Measurements from ENCODE around the gene LGALS16. TPM values are rescaled to one million over a fixed set of nuclear protein-coding genes. Genes with fewer than 3 reads are reported as not detected.
"Not testable (repeated sequence)": the region's sequence is repeated elsewhere in the genome, so short reads cannot be mapped to it uniquely, and the experiment has no call there.

Gene LGALS16
- total RNA-seq, 8 experiments from 2014 or later = not detected

- 0 to 60% (median 30%) methylated on average over 2 to 4 of the region's 4 CpGs; no CpG with 5 or more reads in 2 of the 10 experiments for WGBS, 10 experiments
- in situ Hi-C loops (cut with MboI; ENCODE audit: low pct_unique_long_range_greater_than_20kb in 2 of 9, low sequenced_read_pairs in 9 of 9, unreplicated experiment in 9 of 9) = loop anchor here in 3 of 9 experiments (25.0 kb wide), 1 partner anchor 97 kb away; no protein-coding TSS in a partner anchor
These were observed 4.1 kb downstream of the LGALS16 start for GRCh38 chr19:39659791-39660190.

DNA sequence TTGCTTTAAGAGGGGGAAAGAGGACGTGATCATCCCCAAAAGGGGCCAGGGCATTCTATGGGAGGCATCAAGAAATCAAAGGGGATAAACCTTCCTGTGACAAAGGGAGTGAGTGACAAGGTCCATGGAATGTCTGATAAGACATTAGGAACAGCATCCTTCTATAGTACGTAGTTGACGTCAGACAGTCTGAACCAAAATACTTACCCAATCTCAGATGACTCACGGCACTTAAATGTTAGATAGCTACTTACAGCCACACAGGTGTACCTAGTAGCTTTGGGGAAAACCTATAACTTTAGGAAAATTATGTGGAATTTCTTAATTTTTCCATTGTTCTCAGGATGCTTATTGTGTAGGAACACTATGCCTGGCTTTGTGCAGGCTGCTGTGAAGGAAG lies 4.9 kb downstream of the LGALS16 start:
- in situ Hi-C loops (cut with MboI; ENCODE audit: low pct_unique_long_range_greater_than_20kb in 2 of 9, low sequenced_read_pairs in 9 of 9, unreplicated experiment in 9 of 9) = loop anchor here in 3 of 9 experiments (25.0 kb wide), 1 partner anchor 98 kb away; no protein-coding TSS in a partner anchor

More at GRCh38 chr19:39659791-39660190, 4.1 kb downstream of the LGALS16 start:
- Histone ChIP-seq H3K4me1 (replicated peaks in 1 of 2) (no peaks in the 10 kb centered on the region), H3K4me3 (no peak overlapping the region), H3K27ac (no peak overlapping the region)
- ATAC-seq (replicated peaks in 6 of 8) = no peak

GRCh38 chr19:39661565-39661964 lies 5.9 kb downstream of the LGALS16 start:
- no peaks in the 10 kb centered on the region for H3K4me1 ChIP-seq (replicated peaks in 1 of 2)
- in situ Hi-C loops (cut with MboI; ENCODE audit: low pct_unique_long_range_greater_than_20kb in 2 of 9, low sequenced_read_pairs in 9 of 9, unreplicated experiment in 9 of 9) = loop anchor here in 3 of 9 experiments (25.0 kb wide), 1 partner anchor 99 kb away; no protein-coding TSS in a partner anchor
- no peak overlapping the region for H3K27ac ChIP-seq
- H3K4me3 ChIP-seq = no peak overlapping the region
- no peak for ATAC-seq (replicated peaks in 6 of 8)

More for the DNA sequence above, 4.9 kb downstream of the LGALS16 start:
- H3K4me1 ChIP-seq (replicated peaks in 1 of 2) = no peaks in the 10 kb centered on the region
- WGBS, 10 experiments = 0 to 83% (median 42%) methylated on average over 1 to 4 of the region's 4 CpGs; no CpG with 5 or more reads in 2 of the 10 experiments
- no peak for ATAC-seq (replicated peaks in 6 of 8)
- H3K4me3 ChIP-seq = no peak overlapping the region
- H3K27ac ChIP-seq = no peak overlapping the region

- not testable (repeated sequence) for ATAC-seq (replicated peaks in 6 of 8)
These were observed 14.1 kb downstream of the LGALS16 start for GRCh38 chr19:39669860-39670259.

DNA sequence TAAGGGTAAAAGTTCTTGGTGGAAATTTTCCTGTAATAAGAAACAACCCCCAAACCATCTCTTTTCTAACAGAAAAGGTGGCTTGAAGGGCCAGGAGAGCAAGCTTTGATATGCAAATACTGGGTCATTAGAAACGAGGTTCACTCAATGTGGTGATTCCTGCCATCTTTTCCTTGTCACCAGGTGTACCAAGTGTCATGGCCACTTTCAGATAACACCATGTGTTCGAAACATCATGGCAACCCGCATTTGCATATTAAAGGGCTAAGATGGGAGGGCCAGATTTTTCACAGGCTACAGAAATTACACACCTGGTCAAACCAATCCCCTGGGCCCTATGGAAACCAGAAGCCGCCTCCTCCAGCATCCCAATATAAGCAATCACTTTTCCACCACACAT lies 15.3 kb downstream of the LGALS16 start:
- in situ Hi-C loops (cut with MboI; ENCODE audit: low pct_unique_long_range_greater_than_20kb in 2 of 9, low sequenced_read_pairs in 9 of 9, unreplicated experiment in 9 of 9) = loop anchor here in 3 of 9 experiments (25.0 kb wide), 1 partner anchor 109 kb away; no protein-coding TSS in a partner anchor
- no peak for ATAC-seq (replicated peaks in 6 of 8)

More at GRCh38 chr19:39669860-39670259, 14.1 kb downstream of the LGALS16 start:
- H3K27ac ChIP-seq; H3K4me3 ChIP-seq; H3K4me1 ChIP-seq (replicated peaks in 1 of 2): not testable (repeated sequence)
- WGBS, 10 experiments = no CpG with 5 or more reads among the region's 3 CpGs
- in situ Hi-C loops (cut with MboI; ENCODE audit: low pct_unique_long_range_greater_than_20kb in 2 of 9, low sequenced_read_pairs in 9 of 9, unreplicated experiment in 9 of 9) = loop anchor here in 3 of 9 experiments (25.0 kb wide), 1 partner anchor 108 kb away; no protein-coding TSS in a partner anchor

GRCh38 chr19:39671739-39672363 lies 16.1 kb downstream of the LGALS16 start:
- peak in 4 of 8 experiments; percentile 54 to 94 (median 92) for ATAC-seq (replicated peaks in 6 of 8)
- H3K27ac ChIP-seq = no peak overlapping the region
- H3K4me3 ChIP-seq = no peak overlapping the region
- WGBS, 10 experiments = 0 to 21% (median 6%) methylated on average over 2 to 9 of the region's 9 CpGs; no CpG with 5 or more reads in 1 of the 10 experiments
- in situ Hi-C loops (cut with MboI; ENCODE audit: low pct_unique_long_range_greater_than_20kb in 2 of 9, low sequenced_read_pairs in 9 of 9, unreplicated experiment in 9 of 9) = loop anchor here in 3 of 9 experiments (25.0 kb wide), 1 partner anchor 110 kb away; no protein-coding TSS in a partner anchor
- H3K4me1 ChIP-seq (replicated peaks in 1 of 2) = no peaks in the 10 kb centered on the region

More for the DNA sequence above, 15.3 kb downstream of the LGALS16 start:
- Histone ChIP-seq H3K27ac (no peak overlapping the region), H3K4me1 (replicated peaks in 1 of 2) (no peaks in the 10 kb centered on the region), H3K4me3 (no peak overlapping the region)
- 0 to 90% (median 43%) methylated on average over 2 to 4 of the region's 4 CpGs; no CpG with 5 or more reads in 5 of the 10 experiments for WGBS, 10 experiments

DNA sequence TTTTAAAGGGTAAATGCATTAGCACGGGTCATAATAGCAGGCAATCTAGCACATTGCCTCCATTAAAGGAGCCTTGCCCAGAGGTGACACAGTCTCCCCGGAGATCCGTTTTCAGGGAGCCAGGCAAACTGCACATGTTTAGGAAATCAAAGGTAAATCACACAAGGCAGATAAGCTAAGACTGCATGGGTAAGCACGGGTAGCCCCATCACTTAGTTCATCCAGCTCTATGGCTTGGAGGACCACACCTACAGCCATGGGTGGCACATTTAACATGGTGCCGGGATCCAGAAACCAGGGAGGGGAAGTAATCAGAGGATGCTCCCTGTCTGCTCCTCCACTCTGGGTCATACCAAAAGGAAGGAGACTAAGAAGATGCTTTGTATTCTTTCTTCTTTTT lies 16.8 kb downstream of the LGALS16 start:
- no peak for ATAC-seq (replicated peaks in 6 of 8)
- Histone ChIP-seq H3K4me3 (no peak overlapping the region), H3K27ac (no peak overlapping the region), H3K4me1 (replicated peaks in 1 of 2) (no peaks in the 10 kb centered on the region)
- in situ Hi-C loops (cut with MboI; ENCODE audit: low pct_unique_long_range_greater_than_20kb in 2 of 9, low sequenced_read_pairs in 9 of 9, unreplicated experiment in 9 of 9) = loop anchor here in 3 of 9 experiments (25.0 kb wide), 1 partner anchor 110 kb away; no protein-coding TSS in a partner anchor
- WGBS, 10 experiments = 0 to 60% (median 36%) methylated on average over 1 to 4 of the region's 5 CpGs; no CpG with 5 or more reads in 2 of the 10 experiments

GRCh38 chr19:39673862-39674261 lies 18.1 kb downstream of the LGALS16 start:
- in situ Hi-C loops (cut with MboI; ENCODE audit: low pct_unique_long_range_greater_than_20kb in 2 of 9, low sequenced_read_pairs in 9 of 9, unreplicated experiment in 9 of 9) = loop anchor here in 3 of 9 experiments (25.0 kb wide), 1 partner anchor 112 kb away; no protein-coding TSS in a partner anchor
- not testable (repeated sequence) for H3K27ac ChIP-seq; ATAC-seq (replicated peaks in 6 of 8); H3K4me1 ChIP-seq (replicated peaks in 1 of 2); H3K4me3 ChIP-seq
- 0 to 38% (median 0%) methylated on average over 1 of the region's 1 CpG; no CpG with 5 or more reads in 4 of the 10 experiments for WGBS, 10 experiments

- no peaks in the 10 kb centered on the region for H3K4me1 ChIP-seq (replicated peaks in 1 of 2)
- no peak for ATAC-seq (replicated peaks in 6 of 8)
- WGBS, 10 experiments = 17 to 100% (median 76%) methylated on average over 1 to 3 of the region's 3 CpGs; no CpG with 5 or more reads in 5 of the 10 experiments
- H3K4me3 ChIP-seq = no peak overlapping the region
- in situ Hi-C loops (cut with MboI; ENCODE audit: low pct_unique_long_range_greater_than_20kb in 2 of 9, low sequenced_read_pairs in 9 of 9, unreplicated experiment in 9 of 9) = no loop called here
- no peak overlapping the region for H3K27ac ChIP-seq
These were observed 20.3 kb downstream of the LGALS16 start for GRCh38 chr19:39676004-39676403.

DNA sequence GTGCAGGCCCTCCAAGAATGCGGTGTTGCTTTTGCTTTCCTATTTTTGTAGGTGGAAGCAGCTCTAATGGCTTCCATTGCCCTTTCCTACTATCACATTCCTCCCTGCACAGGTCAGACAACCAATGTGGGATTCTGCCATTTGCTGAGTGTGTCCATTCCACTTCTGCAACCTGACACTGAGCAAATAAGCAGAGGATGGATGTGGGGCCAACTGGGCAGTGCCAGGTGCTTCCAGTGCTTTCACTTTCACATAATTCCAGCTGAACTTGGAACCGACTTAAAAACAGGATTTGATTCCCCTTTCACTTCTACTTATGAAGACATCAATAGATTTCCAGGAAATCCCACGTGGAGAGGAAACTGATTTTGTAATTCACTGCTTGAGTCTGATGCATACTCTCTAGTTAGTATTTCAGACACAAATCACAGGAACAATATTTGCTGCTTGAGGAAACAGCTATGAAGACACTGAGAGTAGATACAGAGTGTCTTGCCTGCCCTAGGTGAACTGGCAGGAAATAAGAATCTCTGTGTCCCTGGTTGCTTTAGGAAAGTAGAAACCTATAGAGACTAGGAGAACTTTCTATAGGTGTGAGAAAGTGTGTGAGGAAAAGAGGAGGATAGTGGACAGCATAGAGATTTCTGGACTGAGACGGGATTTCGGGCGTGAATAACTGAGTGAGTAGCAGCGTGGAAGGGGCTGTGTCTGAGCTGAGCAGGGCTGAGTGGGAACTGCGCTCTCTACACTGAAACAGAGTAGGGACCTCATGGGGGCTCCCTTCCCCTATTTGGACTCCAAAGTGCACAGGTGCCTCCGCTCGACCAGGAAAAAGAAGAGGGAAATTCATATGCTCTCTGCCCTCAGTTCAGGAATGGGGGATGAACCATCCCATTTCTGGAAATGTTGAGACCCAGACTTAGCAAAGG lies 22.5 kb downstream of the LGALS16 start:
- in situ Hi-C loops (cut with MboI; ENCODE audit: low pct_unique_long_range_greater_than_20kb in 2 of 9, low sequenced_read_pairs in 9 of 9, unreplicated experiment in 9 of 9) = no loop called here

GRCh38 chr19:39679056-39679790 lies 23.5 kb downstream of the LGALS16 start:
- 0 to 68% (median 19%) methylated on average over 1 to 6 of the region's 10 CpGs; no CpG with 5 or more reads in 2 of the 10 experiments for WGBS, 10 experiments
- peak in 2 of 8 experiments; percentile 65 to 77 for ATAC-seq (replicated peaks in 6 of 8)
- H3K4me1 ChIP-seq (replicated peaks in 1 of 2) = no peaks in the 10 kb centered on the region
- in situ Hi-C loops (cut with MboI; ENCODE audit: low pct_unique_long_range_greater_than_20kb in 2 of 9, low sequenced_read_pairs in 9 of 9, unreplicated experiment in 9 of 9) = no loop called here
- no peak overlapping the region for H3K27ac ChIP-seq
- H3K4me3 ChIP-seq = no peak overlapping the region

More for the DNA sequence above, 22.5 kb downstream of the LGALS16 start:
- 8 to 68% (median 38%) methylated on average over 1 to 10 of the region's 10 CpGs; no CpG with 5 or more reads in 1 of the 10 experiments for WGBS, 10 experiments
- Histone ChIP-seq H3K4me3 (no peak overlapping the region), H3K4me1 (replicated peaks in 1 of 2) (no peaks in the 10 kb centered on the region), H3K27ac (no peak overlapping the region)
- ATAC-seq (replicated peaks in 6 of 8) = peak in 3 of 8 experiments; percentile 19 to 79 (median 35)

GRCh38 chr19:39679791-39680168 lies 24.1 kb downstream of the LGALS16 start:
- H3K27ac ChIP-seq = no peak overlapping the region
- 0 to 50% (median 33%) methylated on average over 1 to 3 of the region's 3 CpGs; no CpG with 5 or more reads in 7 of the 10 experiments for WGBS, 10 experiments
- peak in 1 of 8 experiments; percentile 13 for ATAC-seq (replicated peaks in 6 of 8)
- H3K4me3 ChIP-seq = no peak overlapping the region
- H3K4me1 ChIP-seq (replicated peaks in 1 of 2) = no peaks in the 10 kb centered on the region
- in situ Hi-C loops (cut with MboI; ENCODE audit: low pct_unique_long_range_greater_than_20kb in 2 of 9, low sequenced_read_pairs in 9 of 9, unreplicated experiment in 9 of 9) = no loop called here

Measured in motor neuron (in vitro differentiated cells).